Nephron progenitor cell (in vitro differentiated cells): ENCODE data around the gene TRAF3IP1.
"Not testable (repeated sequence)": the region's sequence is repeated elsewhere in the genome, so short reads cannot be mapped to it uniquely, and the experiment has no call there.

Experiments
- DNase-seq: peaks from one replicate; pipeline ENCODE4 v3.0.0; 2021
- H3K27ac Mint-ChIP-seq: 2 replicates; pipeline ENCODE4 v1.8.0; 2021; ENCODE audit warnings: mild to moderate bottlenecking, moderate library complexity, mixed read lengths
- H3K27me3 Mint-ChIP-seq: 2 replicates; pipeline ENCODE4 v1.8.0; 2021; ENCODE audit warnings: mild to moderate bottlenecking, low read depth, mixed read lengths; ENCODE audit not compliant: poor library complexity
- H3K36me3 Mint-ChIP-seq: 2 replicates; pipeline ENCODE4 v1.8.0; 2021; ENCODE audit warnings: low read depth, mixed read lengths
- H3K4me1 Mint-ChIP-seq: 2 replicates; pipeline ENCODE4 v1.8.0; 2021; ENCODE audit warnings: mixed read lengths
- H3K4me3 Mint-ChIP-seq: 2 replicates; pipeline ENCODE4 v1.8.0; 2021; ENCODE audit warnings: mild to moderate bottlenecking, moderate library complexity, mixed read lengths
- H3K9me3 Mint-ChIP-seq: 2 replicates; pipeline ENCODE4 v1.8.0; 2021; ENCODE audit warnings: mild to moderate bottlenecking, moderate library complexity, mixed read lengths
- TF ChIP-seq, protein P1 (sequence below): fragments of 200-600 bp; sonication (generic); IDR thresholded peaks from 2 replicates; pipeline ENCODE4 v1.5.0; 2021; ENCODE audit warnings: antibody characterized with exemption

TRAF3IP1 gene

DNA sequence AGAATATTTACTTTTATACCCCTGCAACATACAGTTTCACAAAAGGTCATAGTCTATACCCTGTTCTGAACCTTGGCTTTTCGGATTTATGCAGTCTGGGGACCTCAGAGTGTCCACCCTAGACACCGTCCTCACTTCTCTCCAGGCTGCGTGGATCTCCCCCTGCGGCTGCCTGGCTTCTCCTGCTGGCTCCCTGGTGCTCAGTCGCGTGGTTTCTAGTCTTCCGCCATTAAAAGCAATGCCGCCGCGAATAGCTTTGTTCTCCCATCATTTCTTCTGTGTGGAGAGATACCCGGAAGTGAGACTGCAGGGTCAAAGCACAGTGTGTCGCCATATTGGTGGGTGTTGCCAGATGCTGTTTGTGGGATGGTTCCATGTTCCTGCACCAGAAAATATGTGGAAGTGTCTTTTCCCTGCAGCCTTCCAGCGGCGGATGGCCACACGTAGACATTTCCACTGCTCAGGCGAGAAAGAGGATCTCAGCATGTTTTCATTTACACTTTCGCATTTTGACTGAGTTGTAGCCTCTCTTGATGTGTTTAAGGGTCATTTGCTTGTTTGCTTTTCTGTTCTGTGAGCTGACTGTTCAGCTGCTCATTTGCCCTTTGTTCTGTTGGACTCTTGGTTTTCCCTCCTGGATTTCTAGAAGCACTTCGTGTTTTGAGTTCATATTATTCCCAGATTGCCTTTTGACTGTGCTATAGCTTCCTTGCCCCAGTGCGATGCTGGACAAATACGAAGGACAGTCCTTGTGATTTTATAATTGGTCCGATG lies 83.5 kb downstream of the TRAF3IP1 start:
- Mint-ChIP-seq H3K36me3 (peaks cover 31% of the 10 kb centered on the region), H3K4me3 (no peak overlapping the region), H3K27me3 (no peaks in the 10 kb centered on the region), H3K27ac (peak overlapping the region; percentile 69), H3K9me3 (no peaks in the 10 kb centered on the region), H3K4me1 (peaks cover 35% of the 10 kb centered on the region)
- TF ChIP-seq, protein P1, sequence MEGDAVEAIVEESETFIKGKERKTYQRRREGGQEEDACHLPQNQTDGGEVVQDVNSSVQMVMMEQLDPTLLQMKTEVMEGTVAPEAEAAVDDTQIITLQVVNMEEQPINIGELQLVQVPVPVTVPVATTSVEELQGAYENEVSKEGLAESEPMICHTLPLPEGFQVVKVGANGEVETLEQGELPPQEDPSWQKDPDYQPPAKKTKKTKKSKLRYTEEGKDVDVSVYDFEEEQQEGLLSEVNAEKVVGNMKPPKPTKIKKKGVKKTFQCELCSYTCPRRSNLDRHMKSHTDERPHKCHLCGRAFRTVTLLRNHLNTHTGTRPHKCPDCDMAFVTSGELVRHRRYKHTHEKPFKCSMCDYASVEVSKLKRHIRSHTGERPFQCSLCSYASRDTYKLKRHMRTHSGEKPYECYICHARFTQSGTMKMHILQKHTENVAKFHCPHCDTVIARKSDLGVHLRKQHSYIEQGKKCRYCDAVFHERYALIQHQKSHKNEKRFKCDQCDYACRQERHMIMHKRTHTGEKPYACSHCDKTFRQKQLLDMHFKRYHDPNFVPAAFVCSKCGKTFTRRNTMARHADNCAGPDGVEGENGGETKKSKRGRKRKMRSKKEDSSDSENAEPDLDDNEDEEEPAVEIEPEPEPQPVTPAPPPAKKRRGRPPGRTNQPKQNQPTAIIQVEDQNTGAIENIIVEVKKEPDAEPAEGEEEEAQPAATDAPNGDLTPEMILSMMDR, result no peak
- DNase-seq, result no peak

DNA sequence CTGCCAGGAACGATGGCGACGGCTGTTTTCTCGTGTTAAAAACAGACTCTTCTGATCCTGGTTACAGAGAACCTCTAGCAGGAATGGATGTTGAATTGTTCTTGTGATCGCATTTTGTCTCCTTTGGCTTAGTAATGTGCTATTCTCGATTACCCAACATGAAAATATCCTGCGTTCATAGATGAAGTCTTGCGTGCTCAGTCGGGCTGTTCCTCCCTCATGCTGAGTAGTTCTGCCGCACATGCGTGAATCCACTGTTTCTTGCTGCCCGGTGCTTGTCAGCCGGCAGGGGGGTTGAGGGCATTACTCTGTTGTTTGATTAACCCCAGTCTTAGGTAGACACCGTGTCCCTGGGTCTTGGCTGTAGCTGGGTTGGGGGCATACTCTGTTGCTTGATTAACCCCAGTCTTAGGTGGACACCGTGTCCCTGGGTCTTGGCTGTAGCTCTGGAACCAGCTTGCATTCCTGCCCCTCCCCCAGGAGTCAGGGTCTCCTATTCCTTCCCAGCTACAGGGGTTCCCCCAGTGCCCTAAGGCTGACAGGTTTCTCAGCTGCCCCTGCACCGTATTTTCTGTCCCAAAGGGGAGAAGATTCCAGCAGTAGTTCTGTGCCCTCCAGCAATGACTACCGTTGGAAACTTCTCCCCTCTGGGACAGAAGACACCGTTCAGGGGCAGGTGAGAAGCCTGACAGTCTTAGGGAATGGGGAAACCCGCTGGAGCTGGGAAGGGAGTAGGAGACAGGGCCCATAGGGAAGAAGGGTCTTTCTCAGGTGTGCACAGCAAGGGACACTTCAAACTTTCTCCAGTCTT lies 84.3 kb downstream of the TRAF3IP1 start:
- H3K36me3 Mint-ChIP-seq, result peaks cover 28% of the 10 kb centered on the region
- H3K4me3 Mint-ChIP-seq, result no peak overlapping the region
- no peaks in the 10 kb centered on the region for H3K27me3 Mint-ChIP-seq
- H3K27ac Mint-ChIP-seq, result peak overlapping the region; percentile 49
- DNase-seq, result no peak
- no peaks in the 10 kb centered on the region for H3K9me3 Mint-ChIP-seq
- peaks cover 27% of the 10 kb centered on the region for H3K4me1 Mint-ChIP-seq
- TF ChIP-seq, protein P1, result no peak

DNA sequence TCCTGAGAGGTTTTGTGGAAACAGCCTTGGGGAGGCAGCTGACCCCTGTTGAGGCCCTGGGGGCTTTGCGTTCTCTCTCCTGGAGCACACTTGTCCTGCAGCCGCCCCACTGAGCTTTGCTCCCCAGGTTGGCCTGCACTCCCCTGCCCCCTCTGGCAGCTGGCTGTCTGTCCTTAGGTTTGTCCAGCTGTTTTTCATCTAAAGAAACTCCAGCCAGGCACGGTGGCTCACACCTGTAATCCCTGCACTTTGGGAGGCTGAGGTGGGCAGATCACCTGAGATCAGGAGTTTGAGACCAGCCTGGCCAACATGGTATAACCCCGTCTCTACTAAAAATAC lies 84.9 kb downstream of the TRAF3IP1 start:
- Mint-ChIP-seq H3K4me1 (peaks cover 25% of the 10 kb centered on the region), H3K36me3 (peaks cover 26% of the 10 kb centered on the region)
- not testable (repeated sequence) for H3K4me3 Mint-ChIP-seq, H3K27me3 Mint-ChIP-seq, H3K9me3 Mint-ChIP-seq, H3K27ac Mint-ChIP-seq, DNase-seq

DNA sequence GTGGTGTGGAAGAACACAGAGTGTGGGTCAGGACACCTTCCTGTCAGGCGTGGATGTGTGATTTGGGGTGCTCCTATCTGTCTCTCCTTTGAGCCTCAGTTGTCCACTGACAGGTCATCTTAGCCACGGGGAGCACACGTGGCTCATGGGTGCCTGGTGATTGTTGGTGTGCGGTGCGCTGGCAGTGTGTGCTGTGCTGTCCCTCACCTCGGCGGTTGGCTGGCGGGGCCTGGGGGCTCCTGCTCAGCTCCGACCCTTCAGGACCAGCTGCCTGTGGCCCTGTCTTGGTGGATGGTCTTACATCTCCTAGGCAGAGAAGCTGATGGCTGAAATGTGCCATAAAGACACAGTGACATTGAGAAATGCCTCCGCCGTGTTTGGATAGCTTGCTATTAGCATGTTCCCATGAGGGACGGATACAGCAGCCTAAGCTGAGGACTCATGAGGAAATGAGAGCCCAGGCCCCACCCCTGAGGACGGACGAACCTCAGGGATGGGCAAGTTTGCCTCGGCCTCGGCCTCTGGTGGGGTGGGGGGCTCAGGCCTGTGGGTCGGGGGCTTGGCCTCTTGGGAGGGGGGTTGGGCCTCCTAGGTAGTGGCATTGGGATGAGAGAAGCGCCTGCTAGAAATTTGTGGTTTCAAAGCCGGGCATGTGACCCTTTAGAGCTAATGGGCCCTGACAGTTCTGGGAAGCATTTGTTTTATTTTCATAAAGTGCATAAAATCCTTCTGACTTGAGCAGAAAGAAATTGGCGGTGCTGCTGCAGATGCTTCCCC lies 86.1 kb downstream of the TRAF3IP1 start:
- Mint-ChIP-seq H3K4me1 (peaks cover 28% of the 10 kb centered on the region), H3K27me3 (no peaks in the 10 kb centered on the region), H3K27ac (peak overlapping the region; percentile 93), H3K4me3 (no peak overlapping the region), H3K36me3 (peaks cover 23% of the 10 kb centered on the region), H3K9me3 (no peaks in the 10 kb centered on the region)
- TF ChIP-seq, protein P1, result no peak
- no peak for DNase-seq

DNA sequence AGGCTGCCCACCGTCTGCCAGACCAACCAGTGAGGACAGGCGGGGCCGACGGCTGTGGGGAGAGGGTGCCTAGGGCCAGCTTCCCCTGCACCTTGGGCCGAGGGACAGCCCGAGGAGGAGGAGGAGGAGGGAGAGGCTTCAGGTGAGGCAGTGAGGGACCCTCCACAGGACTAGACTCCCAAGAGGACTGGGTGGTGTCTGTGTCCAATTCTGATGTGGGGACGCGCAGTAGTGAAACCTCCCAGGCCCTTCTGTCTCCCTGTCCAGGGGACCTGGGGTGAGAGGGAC lies 86.6 kb downstream of the TRAF3IP1 start:
- peaks cover 18% of the 10 kb centered on the region for H3K36me3 Mint-ChIP-seq
- no peaks in the 10 kb centered on the region for H3K27me3 Mint-ChIP-seq
- H3K9me3 Mint-ChIP-seq, result no peaks in the 10 kb centered on the region
- H3K27ac Mint-ChIP-seq, result no peak overlapping the region
- TF ChIP-seq, protein P1, result no peak
- no peak overlapping the region for H3K4me3 Mint-ChIP-seq
- DNase-seq, result no peak
- peaks cover 32% of the 10 kb centered on the region for H3K4me1 Mint-ChIP-seq

DNA sequence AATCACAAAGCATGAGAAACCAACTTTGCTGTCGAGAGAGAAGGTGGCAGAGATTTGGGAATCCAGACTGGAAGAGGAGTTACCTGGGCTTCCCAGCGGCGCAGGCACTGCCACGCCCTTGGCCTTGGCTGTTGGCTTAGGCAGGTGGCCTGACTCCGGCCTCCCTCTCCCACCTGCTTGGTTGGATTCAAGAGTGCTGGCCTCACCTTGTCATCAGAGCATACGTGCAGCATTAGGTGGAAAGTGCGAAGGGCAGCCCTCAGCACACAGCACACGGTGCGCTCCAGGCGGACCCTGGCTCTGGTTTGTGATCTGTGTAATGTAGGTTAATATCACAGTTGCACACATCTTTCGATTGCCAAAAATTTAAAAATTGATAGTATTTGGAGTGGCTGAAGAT lies 87.2 kb downstream of the TRAF3IP1 start:
- H3K27ac Mint-ChIP-seq, result no peak overlapping the region
- no peak for DNase-seq
- TF ChIP-seq, protein P1, result no peak

More for the DNA sequence above, 87.2 kb downstream of the TRAF3IP1 start:
- Mint-ChIP-seq H3K36me3 (peaks cover 18% of the 10 kb centered on the region), H3K27me3 (no peaks in the 10 kb centered on the region), H3K4me3 (no peak overlapping the region), H3K9me3 (no peaks in the 10 kb centered on the region), H3K4me1 (peaks cover 32% of the 10 kb centered on the region)
